Neural cell (in vitro differentiated cells): ENCODE results near the gene ABCA4.

Source experiments
- CTCF ChIP-seq: fragments of 450-650 bp; IDR thresholded peaks from 2 replicates; pipeline ENCODE4 v1.5.1; 2014; ENCODE audit warnings: antibody characterized with exemption, mild to moderate bottlenecking, moderate library complexity; ENCODE audit not compliant: poor library complexity, severe bottlenecking
- EP300 ChIP-seq: fragments of 450-650 bp; conservative IDR thresholded peaks from 2 replicates; pipeline ENCODE4 v1.6.1; 2014; ENCODE audit warnings: antibody characterized with exemption, mild to moderate bottlenecking, moderate library complexity; ENCODE audit not compliant: poor library complexity, severe bottlenecking
- EZH2 ChIP-seq: fragments of 200-600, 300-800 bp; shearing (Covaris generic), sonication (generic); IDR thresholded peaks from 2 replicates; pipeline ENCODE4 v1.6.1; 2014; ENCODE audit warnings: antibody characterized with exemption, low read length, borderline replicate concordance, mild to moderate bottlenecking; ENCODE audit not compliant: insufficient read depth, poor library complexity, severe bottlenecking
- MXI1 ChIP-seq: fragments of 450-650 bp; conservative IDR thresholded peaks from 2 replicates; pipeline ENCODE4 v1.6.1; 2014; ENCODE audit warnings: antibody characterized with exemption, mild to moderate bottlenecking; ENCODE audit not compliant: poor library complexity, severe bottlenecking
- POLR2AphosphoS5 ChIP-seq: IDR thresholded peaks from 2 replicates; pipeline ENCODE4 v1.6.1; 2012
- RAD21 ChIP-seq: fragments of 450-650 bp; conservative IDR thresholded peaks from 2 replicates; pipeline ENCODE4 v1.6.1; 2014; ENCODE audit warnings: antibody characterized with exemption, mild to moderate bottlenecking, moderate library complexity
- SMC3 ChIP-seq: fragments of 450-650 bp; conservative IDR thresholded peaks from 2 replicates; pipeline ENCODE4 v1.6.1; 2014; ENCODE audit warnings: antibody characterized with exemption, mild to moderate bottlenecking, moderate library complexity; ENCODE audit not compliant: poor library complexity
- TAF1 ChIP-seq: IDR thresholded peaks from 2 replicates; pipeline ENCODE4 v1.6.1; 2012; ENCODE audit warnings: low read depth
- TF ChIP-seq, protein P1 (sequence below): IDR thresholded peaks from 2 replicates; pipeline ENCODE4 v1.6.1; 2012; ENCODE audit warnings: borderline replicate concordance

GRCh38 chr1:94036730-94037129 is 84.2 kb downstream of the ABCA4 start:
- TF ChIP-seq SMC3 (no peak), CTCF (no peak), EP300 (no peak), EZH2 (no peak), POLR2AphosphoS5 (no peak), MXI1 (no peak), RAD21 (no peak), TAF1 (no peak)
- TF ChIP-seq, protein P1, sequence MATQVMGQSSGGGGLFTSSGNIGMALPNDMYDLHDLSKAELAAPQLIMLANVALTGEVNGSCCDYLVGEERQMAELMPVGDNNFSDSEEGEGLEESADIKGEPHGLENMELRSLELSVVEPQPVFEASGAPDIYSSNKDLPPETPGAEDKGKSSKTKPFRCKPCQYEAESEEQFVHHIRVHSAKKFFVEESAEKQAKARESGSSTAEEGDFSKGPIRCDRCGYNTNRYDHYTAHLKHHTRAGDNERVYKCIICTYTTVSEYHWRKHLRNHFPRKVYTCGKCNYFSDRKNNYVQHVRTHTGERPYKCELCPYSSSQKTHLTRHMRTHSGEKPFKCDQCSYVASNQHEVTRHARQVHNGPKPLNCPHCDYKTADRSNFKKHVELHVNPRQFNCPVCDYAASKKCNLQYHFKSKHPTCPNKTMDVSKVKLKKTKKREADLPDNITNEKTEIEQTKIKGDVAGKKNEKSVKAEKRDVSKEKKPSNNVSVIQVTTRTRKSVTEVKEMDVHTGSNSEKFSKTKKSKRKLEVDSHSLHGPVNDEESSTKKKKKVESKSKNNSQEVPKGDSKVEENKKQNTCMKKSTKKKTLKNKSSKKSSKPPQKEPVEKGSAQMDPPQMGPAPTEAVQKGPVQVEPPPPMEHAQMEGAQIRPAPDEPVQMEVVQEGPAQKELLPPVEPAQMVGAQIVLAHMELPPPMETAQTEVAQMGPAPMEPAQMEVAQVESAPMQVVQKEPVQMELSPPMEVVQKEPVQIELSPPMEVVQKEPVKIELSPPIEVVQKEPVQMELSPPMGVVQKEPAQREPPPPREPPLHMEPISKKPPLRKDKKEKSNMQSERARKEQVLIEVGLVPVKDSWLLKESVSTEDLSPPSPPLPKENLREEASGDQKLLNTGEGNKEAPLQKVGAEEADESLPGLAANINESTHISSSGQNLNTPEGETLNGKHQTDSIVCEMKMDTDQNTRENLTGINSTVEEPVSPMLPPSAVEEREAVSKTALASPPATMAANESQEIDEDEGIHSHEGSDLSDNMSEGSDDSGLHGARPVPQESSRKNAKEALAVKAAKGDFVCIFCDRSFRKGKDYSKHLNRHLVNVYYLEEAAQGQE = no peak
